Right lobe of liver (tissue), 6 donors: ENCODE results near the gene ADCY9. TPM values are rescaled to one million over a fixed set of nuclear protein-coding genes. Genes with fewer than 3 reads are reported as not detected.
"Not testable (repeated sequence)": the region's sequence is repeated elsewhere in the genome, so short reads cannot be mapped to it uniquely, and the experiment has no call there.

Source experiments
- ATAC-seq, 4 donors: fragments of 200-7000 bp; cut with Tn5 transposase; one replicate each; pipeline ENCODE4 v1.9.1; 2020; ENCODE audit warnings: mild to moderate bottlenecking in 4 of 4, moderate library complexity in 4 of 4
- DNase-seq, 3 donors: peaks; one replicate each; pipeline ENCODE4 v3.0.0-alpha.2; 2020
- H3K27ac ChIP-seq, 3 donors: fragments of 200-600 bp; one replicate each; pipeline ENCODE4 v1.8.0; 2022
- H3K27me3 ChIP-seq, 2 donors: fragments of 200-600 bp; one replicate each; pipeline ENCODE4 v1.8.0; 2022
- H3K36me3 ChIP-seq, 4 donors: fragments of 200-600 bp; sonication (generic) in 1 of 4; one replicate each; pipeline versions ENCODE4 v1.5.1 to v1.8.0; 2017 to 2022; ENCODE audit warnings: control low read depth in 1 of 4
- H3K4me1 ChIP-seq, 4 donors: fragments of 200-600 bp; sonication (generic) in 1 of 4; one replicate each; pipeline versions ENCODE4 v1.5.1 to v1.8.0; 2017 to 2022; ENCODE audit warnings: control low read depth in 1 of 4
- H3K4me3 ChIP-seq, 3 donors: fragments of 200-600 bp; one replicate each; pipeline ENCODE4 v1.8.0; 2022
- H3K9me3 ChIP-seq, 4 donors: fragments of 200-600 bp; sonication (generic) in 1 of 4; one replicate each; pipeline versions ENCODE4 v1.5.1 to v1.8.0; 2017 to 2022; ENCODE audit warnings: control low read depth in 1 of 4
- CTCF ChIP-seq, 4 donors: fragments of 200-600 bp in 3 of 4; fragments of 450-650 bp in 1 of 4; IDR thresholded peaks; one replicate each; pipeline versions ENCODE4 v1.5.1 to v1.8.0; 2016 to 2022; ENCODE audit warnings: antibody characterized with exemption in 4 of 4, mild to moderate bottlenecking in 2 of 4
- POLR2A ChIP-seq: fragments of 450-650 bp; IDR thresholded peaks from one replicate; pipeline ENCODE4 v1.6.1; 2017; ENCODE audit warnings: antibody characterized with exemption, mild to moderate bottlenecking
- WGBS: methylation state at CpG from one replicate; pipeline ENCODE4 v1.1.6; 2018; ENCODE audit warnings: low coverage, low lambda C conversion rate; ENCODE audit not compliant: insufficient coverage; ENCODE audit errors: missing lambda C conversion rate; 5-methylcytosine and 5-hydroxymethylcytosine counted together
- intact Hi-C, 2 donors: fragments of 100-400 bp; cut with DNase I; formaldehyde crosslinking; loops; one replicate each; pipeline versions ENCODE4 v1.11.2 to v1.14.1; 2022
- total RNA-seq, 6 experiments: library from RNA; depleted of rRNA in 2 of 6; stranded (reverse); fragments of >200 nt in 2 of 6; fragmentation: NEBNext Ultra II Directional in 3 of 6; extraction: Animal tissue kit (Norgen Biotek cat#: 25700) in 3 of 6; gene quantifications; one replicate each; pipeline versions ENCODE4 v1.1.0 to v1.2.4, GENCODE V29; 2016 to 2023
- donor health status: DM: no; HTN: yes; CAD: no.
- donor health status: DM: no; HTN: no; CAD: no.
- donor health status: DM: no; HTN: no; CAD: no.
- donor health status: DM: no; HTN: yes; CAD: no.
- donor health status: DM: no; HTN: yes; CAD: no.

The ADCY9 gene
- total RNA-seq, 6 experiments from 2014 or later = 17.3 to 41.5 (median 25.6) TPM

DNA sequence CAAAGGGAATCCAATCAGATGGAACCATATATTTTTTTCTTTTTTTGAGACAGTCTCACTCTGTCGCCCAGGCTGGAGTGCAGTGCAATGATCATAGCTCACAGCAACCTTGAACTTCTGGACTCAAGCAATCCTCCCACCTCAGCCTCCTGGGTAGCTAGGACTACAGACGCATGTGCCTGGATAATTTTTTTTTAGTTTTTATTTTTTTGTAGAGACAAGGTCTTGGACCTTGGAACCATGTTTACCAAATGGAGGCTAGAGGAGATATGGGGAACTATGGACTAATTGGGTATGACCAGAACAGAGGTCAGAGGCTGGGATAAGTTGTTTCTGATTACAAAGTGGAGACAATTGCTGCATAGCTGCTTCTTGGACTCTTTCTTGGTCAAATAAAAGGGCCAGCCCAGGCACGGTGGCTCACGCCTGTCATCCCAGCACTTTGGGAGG, 41.2 kb upstream of the ADCY9 start:
- DNase-seq (no peak), ATAC-seq (peak in 2 of 4 donors; percentile 13 to 36)
- intact Hi-C loops = no loop called here
- Histone ChIP-seq H3K36me3 (no peaks in the 10 kb centered on the region), H3K27me3 (no peaks in the 10 kb centered on the region), H3K4me3 (no peak overlapping the region), H3K27ac (no peak overlapping the region), H3K4me1 (peaks cover 0 to 3% (median 0%) of the 10 kb centered on the region in 4 donors), H3K9me3 (no peaks in the 10 kb centered on the region)
- 53% methylated on average over 4 of the region's 4 CpGs for WGBS
- TF ChIP-seq CTCF (IDR thresholded peaks at IDR 0.05) = no peak
- TF ChIP-seq POLR2A = no peak

DNA sequence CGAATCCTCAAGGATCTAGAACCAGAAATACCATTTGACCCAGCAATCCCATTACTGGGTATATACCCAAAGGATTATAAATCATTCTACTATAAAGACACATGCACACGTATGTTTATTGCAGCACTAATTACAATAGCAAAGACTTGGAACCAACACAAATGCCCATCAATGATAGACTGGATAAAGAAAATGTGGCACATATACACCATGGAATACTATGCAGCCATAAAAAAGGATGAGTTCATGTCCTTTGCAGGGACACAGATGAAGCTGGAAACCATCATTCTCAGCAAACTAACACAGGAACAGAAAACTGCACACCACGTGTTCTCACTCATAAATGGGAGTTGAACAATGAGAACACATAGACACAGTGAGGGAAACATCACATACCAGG, 40.3 kb upstream of the ADCY9 start:
- H3K27me3 ChIP-seq, H3K4me1 ChIP-seq, H3K36me3 ChIP-seq, intact Hi-C loops, H3K4me3 ChIP-seq, ATAC-seq, DNase-seq, H3K27ac ChIP-seq, H3K9me3 ChIP-seq: not testable (repeated sequence)
- WGBS = 79% methylated on average over 3 of the region's 3 CpGs

- H3K4me1 ChIP-seq, DNase-seq, H3K9me3 ChIP-seq, ATAC-seq, H3K27me3 ChIP-seq, H3K36me3 ChIP-seq, H3K27ac ChIP-seq, H3K4me3 ChIP-seq, intact Hi-C loops: not testable (repeated sequence)
- 85% methylated on average over 7 of the region's 13 CpGs for WGBS
These were observed 37.1 kb upstream of the ADCY9 start for GRCh38 chr16:4153364-4153763.

GRCh38 chr16:4152267-4152666, 36.0 kb upstream of the ADCY9 start:
- Histone ChIP-seq H3K27me3 (no peaks in the 10 kb centered on the region), H3K36me3 (no peaks in the 10 kb centered on the region), H3K27ac (no peak overlapping the region), H3K9me3 (no peaks in the 10 kb centered on the region), H3K4me3 (no peak overlapping the region), H3K4me1 (peaks cover 0 to under 1% (median 0%) of the 10 kb centered on the region in 4 donors)
- intact Hi-C loops = no loop called here
- no CpG with 5 or more reads among the region's 5 CpGs for WGBS
- no peak for DNase-seq
- TF ChIP-seq POLR2A = no peak
- no peak for TF ChIP-seq CTCF (IDR thresholded peaks at IDR 0.05)
- ATAC-seq = no peak

- intact Hi-C loops = no loop called here
- 88% methylated on average over 4 of the region's 10 CpGs for WGBS
- Histone ChIP-seq H3K27ac (no peak overlapping the region), H3K9me3 (no peaks in the 10 kb centered on the region), H3K4me3 (no peak overlapping the region), H3K36me3 (no peaks in the 10 kb centered on the region), H3K27me3 (no peaks in the 10 kb centered on the region), H3K4me1 (no peaks in the 10 kb centered on the region)
- no peak for TF ChIP-seq CTCF (IDR thresholded peaks at IDR 0.05)
- no peak for TF ChIP-seq POLR2A
- DNase-seq (no peak), ATAC-seq (no peak)
These were observed 31.0 kb upstream of the ADCY9 start for GRCh38 chr16:4147236-4147635.

- Histone ChIP-seq H3K4me1 (no peaks in the 10 kb centered on the region), H3K9me3 (no peaks in the 10 kb centered on the region), H3K27me3 (no peaks in the 10 kb centered on the region), H3K27ac (no peak overlapping the region), H3K4me3 (no peak overlapping the region), H3K36me3 (no peaks in the 10 kb centered on the region)
- ATAC-seq (no peak), DNase-seq (no peak)
- WGBS = 53% methylated on average over 4 of the region's 5 CpGs
- TF ChIP-seq CTCF (IDR thresholded peaks at IDR 0.05) = no peak
- TF ChIP-seq POLR2A = no peak
- intact Hi-C loops = no loop called here
These were observed 26.0 kb upstream of the ADCY9 start for GRCh38 chr16:4142268-4142667.
